M059J (cell line): ENCODE results near the gene MEP1A. TPM values are rescaled to one million over a fixed set of nuclear protein-coding genes. Genes with fewer than 3 reads are reported as not detected.

Experiments used
- total RNA-seq: library from RNA; depleted of rRNA; stranded (reverse); fragments of >200 nt; shearing (Covaris generic); gene quantifications from 2 replicates; pipeline ENCODE4 v1.2.3, GENCODE V29; 2014; rRNA removed

MEP1A gene
- total RNA-seq, 1 experiment from 2014 or later: not detected

Other genes with a start within 250 kb of the MEP1A start
- gene CYP39A1, start 140.6 kb upstream of the MEP1A start, total RNA-seq: 4.5 and 6.2 TPM in 2 replicates
- gene SLC25A27, start 140.4 kb upstream of the MEP1A start, total RNA-seq: 0.86 and 6.5 TPM in 2 replicates
- 0.02 TPM in 1 of 2 replicates, not detected in the other for gene TDRD6, start 105.5 kb upstream of the MEP1A start, total RNA-seq
- 0.20 and 0.57 TPM in 2 replicates for gene PLA2G7, start 58.0 kb upstream of the MEP1A start, total RNA-seq
- not detected in 2 replicates for gene ANKRD66, start 46.5 kb upstream of the MEP1A start, total RNA-seq
- 0.07 TPM in 1 of 2 replicates, not detected in the other for gene ADGRF5, start 128.5 kb downstream of the MEP1A start, total RNA-seq
- gene ADGRF1, start 248.9 kb downstream of the MEP1A start, total RNA-seq: 37.3 and 38.1 TPM in 2 replicates